IPS-18a (cell line): ENCODE measurements around the gene PXDN.
"Not testable (repeated sequence)": the region's sequence is repeated elsewhere in the genome, so short reads cannot be mapped to it uniquely, and the experiment has no call there.

Experiments used
- H3K27ac ChIP-seq: one replicate; pipeline ENCODE4 v1.5.1; 2013; ENCODE audit warnings: low read length
- H3K27me3 ChIP-seq: one replicate; pipeline ENCODE4 v1.6.1; 2013; ENCODE audit warnings: mild to moderate bottlenecking, low read length; ENCODE audit not compliant: control insufficient read depth, insufficient read depth
- H3K36me3 ChIP-seq: one replicate; pipeline ENCODE4 v1.6.1; 2013; ENCODE audit warnings: low read depth, low read length; ENCODE audit not compliant: control insufficient read depth
- H3K4me1 ChIP-seq: one replicate; pipeline ENCODE4 v1.6.1; 2013; ENCODE audit warnings: low read depth, low read length; ENCODE audit not compliant: control insufficient read depth
- H3K4me3 ChIP-seq: one replicate; pipeline ENCODE4 v1.5.1; 2013; ENCODE audit warnings: low read length
- H3K9ac ChIP-seq: one replicate; pipeline ENCODE4 v1.6.1; 2013; ENCODE audit warnings: mild to moderate bottlenecking, low read length, moderate library complexity
- H3K9me3 ChIP-seq: one replicate; pipeline ENCODE4 v1.6.1; 2013; ENCODE audit warnings: low read depth, low read length; ENCODE audit not compliant: control insufficient read depth

The PXDN gene

DNA sequence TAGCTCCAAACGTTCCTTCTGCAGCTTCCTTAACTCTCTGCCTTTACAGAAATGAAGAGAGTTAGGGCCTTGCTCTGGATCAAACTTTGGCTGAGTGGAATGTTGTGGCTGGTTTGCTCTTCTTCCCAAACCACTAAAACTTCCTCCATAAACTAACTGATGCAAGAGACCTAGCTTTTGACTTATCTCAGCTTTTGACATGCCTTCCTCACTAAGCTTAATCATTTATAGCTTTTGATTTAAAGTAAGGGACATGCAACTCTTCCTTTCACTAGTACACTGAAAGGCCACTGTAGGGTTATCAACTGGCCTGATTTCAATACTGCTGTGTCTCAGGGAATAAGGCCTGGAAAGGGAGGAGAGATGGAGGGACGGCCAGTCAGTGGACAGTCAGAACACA, 8.3 kb downstream of the PXDN start:
- H3K9me3 ChIP-seq = no peaks in the 10 kb centered on the region
- no peak overlapping the region for H3K9ac ChIP-seq
- no peak overlapping the region for H3K4me3 ChIP-seq
- H3K36me3 ChIP-seq = no peaks in the 10 kb centered on the region
- no peak overlapping the region for H3K27ac ChIP-seq
- H3K4me1 ChIP-seq = peaks cover 10% of the 10 kb centered on the region
- H3K27me3 ChIP-seq = no peaks in the 10 kb centered on the region

DNA sequence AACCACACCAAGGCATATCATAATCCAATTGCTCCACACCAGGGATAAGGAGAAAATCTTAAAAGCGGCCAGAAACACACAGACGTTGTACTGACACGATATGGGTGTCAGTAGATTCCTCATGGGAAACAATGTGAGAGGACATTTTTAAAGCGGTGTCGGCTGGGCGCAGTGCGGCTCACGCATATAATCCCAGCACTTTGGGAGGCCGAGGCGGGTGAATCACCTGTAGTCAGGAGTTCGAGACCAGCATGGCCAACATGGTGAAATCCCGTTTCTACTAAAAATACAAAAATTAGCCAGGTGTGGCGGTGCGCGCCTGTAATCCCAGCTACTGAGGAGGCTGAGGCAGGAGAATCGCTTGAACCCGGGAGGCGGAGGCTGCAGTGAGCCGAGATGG, 11.0 kb downstream of the PXDN start:
- not testable (repeated sequence) for H3K27me3 ChIP-seq, H3K36me3 ChIP-seq, H3K4me3 ChIP-seq, H3K27ac ChIP-seq, H3K9me3 ChIP-seq, H3K9ac ChIP-seq
- peaks cover 33% of the 10 kb centered on the region for H3K4me1 ChIP-seq

DNA sequence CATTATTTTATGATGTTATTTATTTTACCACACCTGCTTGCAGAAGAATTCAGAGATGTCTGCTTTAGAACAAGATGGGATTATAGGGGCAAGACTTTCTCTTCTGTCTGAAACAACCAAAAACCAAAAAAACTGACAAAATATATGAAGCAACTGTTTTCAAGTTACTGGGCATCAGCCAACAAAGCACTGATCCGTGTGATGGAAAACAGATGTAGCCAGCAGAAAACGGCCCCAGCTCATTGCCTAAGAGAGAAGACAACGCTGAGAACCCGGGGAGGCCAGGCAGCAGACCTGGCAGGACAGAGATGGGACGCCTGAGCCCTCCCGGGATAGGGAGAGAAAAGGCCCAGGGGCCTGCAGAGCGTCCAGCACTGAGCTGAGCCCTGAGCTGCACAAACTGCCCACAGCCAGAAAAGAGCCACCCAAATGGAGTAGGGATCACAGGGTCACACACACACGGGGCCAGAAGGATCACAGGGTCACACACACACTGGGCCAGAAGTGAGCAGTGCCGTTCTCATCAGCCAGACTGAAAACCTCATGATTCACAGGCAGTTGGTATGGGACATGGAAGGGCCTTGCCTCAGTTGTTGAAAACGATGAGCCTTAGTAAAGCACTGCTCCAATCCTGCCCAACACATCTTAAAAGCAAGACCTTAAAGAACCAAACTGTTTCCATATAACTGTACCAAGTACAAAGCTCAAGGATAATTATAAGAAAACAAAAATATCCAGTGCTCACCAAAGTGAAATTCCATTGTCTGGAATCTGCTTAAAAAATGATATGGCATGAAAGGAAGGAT, 12.1 kb downstream of the PXDN start:
- no peak overlapping the region for H3K9ac ChIP-seq
- peaks cover 33% of the 10 kb centered on the region for H3K4me1 ChIP-seq

DNA sequence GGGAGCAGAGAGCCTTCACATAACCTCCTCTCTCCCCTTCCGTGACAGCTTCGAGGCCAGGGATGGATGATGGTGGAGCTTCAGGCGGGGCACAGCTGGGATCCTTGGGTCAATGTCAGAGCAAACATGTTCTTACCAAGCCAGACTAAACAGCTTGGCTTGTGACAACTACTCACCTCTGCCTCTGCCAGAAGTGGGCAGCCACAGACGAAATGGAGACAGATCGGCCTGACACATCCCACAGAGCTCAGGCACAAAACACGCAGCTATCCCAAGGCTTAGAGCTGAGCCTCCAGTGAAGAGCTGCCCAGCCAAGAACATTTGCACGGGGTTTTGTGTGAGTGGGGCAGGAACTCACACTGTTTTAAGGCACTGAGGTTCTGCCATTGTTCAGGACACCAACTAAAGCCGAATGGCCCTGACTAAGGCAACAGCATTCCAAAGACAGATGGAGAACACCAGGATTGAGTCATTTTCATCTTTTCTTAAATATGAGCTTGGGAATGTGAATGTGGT, 12.8 kb downstream of the PXDN start:
- Histone ChIP-seq H3K27ac (no peak overlapping the region), H3K4me3 (no peak overlapping the region), H3K9me3 (no peaks in the 10 kb centered on the region), H3K27me3 (no peaks in the 10 kb centered on the region), H3K36me3 (no peaks in the 10 kb centered on the region), H3K4me1 (peaks cover 33% of the 10 kb centered on the region), H3K9ac (no peak overlapping the region)

More for the DNA sequence above, 12.1 kb downstream of the PXDN start:
- Histone ChIP-seq H3K27ac (no peak overlapping the region), H3K36me3 (no peaks in the 10 kb centered on the region), H3K4me3 (no peak overlapping the region), H3K9me3 (no peaks in the 10 kb centered on the region), H3K27me3 (no peaks in the 10 kb centered on the region)

DNA sequence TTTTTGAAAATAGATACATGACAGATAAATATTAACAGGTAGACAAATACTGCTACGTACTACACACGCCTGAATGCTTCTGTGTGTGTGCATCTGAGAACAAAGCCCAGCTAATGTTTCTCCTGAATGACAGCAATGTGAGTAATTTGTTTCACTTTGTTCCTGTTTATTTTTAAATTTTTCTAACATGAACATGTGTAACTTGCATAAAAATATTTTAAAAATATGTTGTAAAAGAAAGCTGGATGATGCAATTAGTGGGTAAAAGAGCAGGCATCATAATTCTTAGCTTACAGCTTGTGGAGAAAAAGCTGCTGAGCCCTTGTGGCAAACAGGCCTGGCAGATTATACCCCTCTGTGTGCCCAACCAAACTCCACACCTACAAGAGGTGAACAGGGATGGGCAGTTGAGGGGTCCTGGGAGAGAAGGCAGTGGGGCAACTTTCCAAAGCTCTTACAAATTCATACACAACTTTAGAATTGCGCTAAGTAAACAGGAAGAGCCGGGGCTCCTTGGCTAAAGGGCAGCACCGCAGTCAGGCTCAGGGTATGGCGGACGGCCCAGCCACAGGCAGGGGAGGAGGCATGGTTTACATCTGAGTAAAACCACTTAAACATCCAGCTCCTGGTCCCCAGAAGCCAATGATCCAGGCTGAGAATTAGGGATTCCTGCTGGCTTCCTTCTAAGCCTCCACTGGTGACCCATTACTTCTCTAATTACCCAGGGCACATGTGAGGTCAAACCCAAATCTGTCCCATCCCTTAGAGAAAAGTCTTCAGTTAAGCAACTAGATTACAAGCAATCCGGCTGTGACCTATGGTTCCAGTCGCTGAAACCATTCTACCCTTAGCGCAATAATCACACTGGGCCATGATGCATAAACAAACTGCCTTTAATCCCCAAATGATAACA, 14.0 kb downstream of the PXDN start:
- H3K9me3 ChIP-seq = no peaks in the 10 kb centered on the region
- H3K36me3 ChIP-seq = no peaks in the 10 kb centered on the region
- H3K27ac ChIP-seq = no peak overlapping the region
- no peaks in the 10 kb centered on the region for H3K27me3 ChIP-seq
- H3K4me1 ChIP-seq = peaks cover 33% of the 10 kb centered on the region
- no peak overlapping the region for H3K4me3 ChIP-seq
- no peak overlapping the region for H3K9ac ChIP-seq

DNA sequence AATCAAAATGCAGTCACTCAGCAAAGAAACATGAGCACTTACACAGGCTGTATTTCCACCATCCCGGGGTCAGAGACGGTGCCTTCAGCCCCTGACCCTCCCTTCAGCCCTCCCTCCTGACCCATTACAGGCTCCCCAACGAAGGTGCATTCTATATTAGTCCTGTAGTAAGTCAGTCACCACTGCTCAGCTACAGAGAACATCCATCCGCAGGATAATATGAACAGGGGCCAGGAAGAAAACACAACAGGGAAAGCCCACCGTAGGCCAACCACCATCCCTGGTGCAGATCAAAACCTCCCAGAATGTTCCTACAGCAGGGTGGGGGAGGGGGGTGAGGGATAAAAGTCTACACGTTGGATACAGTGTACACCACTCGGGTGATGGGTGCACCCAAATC, 15.1 kb downstream of the PXDN start:
- Histone ChIP-seq H3K27me3 (no peaks in the 10 kb centered on the region), H3K9me3 (no peaks in the 10 kb centered on the region), H3K36me3 (no peaks in the 10 kb centered on the region), H3K27ac (no peak overlapping the region), H3K9ac (no peak overlapping the region), H3K4me3 (no peak overlapping the region), H3K4me1 (peaks cover 33% of the 10 kb centered on the region)

DNA sequence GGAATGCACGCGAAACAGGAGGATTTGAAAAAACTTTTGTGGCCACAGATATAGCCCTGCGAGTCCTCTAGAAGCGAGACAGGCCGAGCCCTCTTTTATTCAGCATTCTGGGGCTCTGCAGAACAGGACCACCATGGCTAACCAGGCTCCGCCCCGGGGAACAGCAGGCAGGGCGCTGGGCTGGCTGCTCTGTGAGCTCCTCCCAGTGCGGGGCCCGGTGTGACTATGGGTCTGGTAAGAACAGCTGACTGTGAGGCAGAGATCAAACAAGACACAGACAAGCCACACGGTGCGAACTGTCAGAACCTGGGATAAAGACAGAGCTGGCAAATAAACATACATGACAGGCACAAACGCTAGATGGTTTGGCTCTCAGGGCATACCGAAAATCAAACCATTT, 15.5 kb downstream of the PXDN start:
- Histone ChIP-seq H3K4me1 (peaks cover 33% of the 10 kb centered on the region), H3K9me3 (no peaks in the 10 kb centered on the region), H3K9ac (no peak overlapping the region), H3K27me3 (no peaks in the 10 kb centered on the region), H3K36me3 (no peaks in the 10 kb centered on the region), H3K27ac (no peak overlapping the region), H3K4me3 (no peak overlapping the region)

DNA sequence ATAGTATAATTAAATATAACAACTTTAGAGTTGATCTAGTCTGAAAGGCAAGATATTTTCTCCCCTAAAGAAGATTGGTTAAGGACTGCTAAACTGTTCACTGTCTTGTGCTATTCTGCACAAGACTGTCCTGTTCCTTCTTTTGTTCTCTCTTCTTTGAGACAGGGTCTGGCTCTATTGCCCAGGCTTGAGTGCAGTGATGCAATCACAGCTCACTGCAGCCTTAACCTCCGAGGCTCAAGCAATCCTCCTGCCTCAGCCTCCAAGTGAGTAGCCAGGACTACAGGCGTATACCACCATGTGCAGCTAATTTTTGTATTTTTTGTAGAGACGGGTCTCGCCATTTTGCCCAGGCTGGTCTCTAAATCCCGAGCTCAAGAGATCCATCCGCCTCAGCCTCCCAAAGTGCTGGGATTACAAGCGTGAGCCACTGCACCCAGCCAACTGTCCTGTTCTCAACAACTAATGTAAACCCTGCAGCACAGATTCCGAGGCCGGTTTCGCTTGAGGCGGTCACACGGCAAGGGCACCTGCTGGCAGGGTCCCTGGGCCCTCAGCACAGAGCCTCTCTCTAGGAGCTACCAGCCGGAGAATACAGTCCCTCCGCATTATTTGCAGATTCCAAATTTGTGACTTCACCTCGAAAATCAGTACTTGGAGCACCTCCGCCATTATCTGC, 16.4 kb downstream of the PXDN start:
- Histone ChIP-seq H3K27me3 (no peaks in the 10 kb centered on the region), H3K9me3 (no peaks in the 10 kb centered on the region), H3K4me3 (no peak overlapping the region), H3K36me3 (no peaks in the 10 kb centered on the region), H3K4me1 (peaks cover 33% of the 10 kb centered on the region), H3K9ac (no peak overlapping the region), H3K27ac (no peak overlapping the region)

DNA sequence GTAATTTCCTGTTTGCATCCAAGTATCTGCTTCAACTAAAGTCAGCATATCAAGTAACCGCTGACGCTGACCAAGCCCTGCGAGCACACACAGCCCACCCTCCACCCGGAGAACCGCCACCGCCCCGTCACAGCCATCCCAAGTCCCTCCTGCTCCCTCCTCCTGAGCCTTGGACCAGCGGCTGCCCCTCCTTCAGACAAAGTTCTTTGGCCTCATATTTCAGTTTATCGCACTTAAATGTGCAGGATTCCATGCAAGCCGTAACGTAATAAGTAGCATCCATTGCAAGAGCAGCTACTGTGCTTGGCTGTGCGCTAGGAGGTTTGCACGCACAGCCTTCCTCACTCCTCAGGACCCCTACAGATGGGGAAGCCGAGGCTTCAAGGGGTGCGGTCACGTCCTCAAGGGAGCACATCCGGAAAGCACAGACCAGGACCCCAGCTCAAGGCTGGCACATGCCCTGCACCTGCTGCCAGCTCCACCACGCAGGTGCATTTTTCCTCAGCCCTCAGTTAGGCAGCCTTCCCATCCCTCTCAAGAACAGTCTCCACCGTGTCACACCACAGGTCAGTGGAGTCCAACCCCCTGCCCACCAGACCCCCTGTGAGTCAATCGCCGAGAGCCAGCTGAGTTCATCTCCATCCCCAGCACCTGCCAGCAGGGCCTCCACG, 17.1 kb downstream of the PXDN start:
- peaks cover 33% of the 10 kb centered on the region for H3K4me1 ChIP-seq
- no peak overlapping the region for H3K27ac ChIP-seq
- H3K9ac ChIP-seq = no peak overlapping the region
- no peaks in the 10 kb centered on the region for H3K27me3 ChIP-seq
- H3K36me3 ChIP-seq = no peaks in the 10 kb centered on the region
- H3K9me3 ChIP-seq = no peaks in the 10 kb centered on the region
- no peak overlapping the region for H3K4me3 ChIP-seq

DNA sequence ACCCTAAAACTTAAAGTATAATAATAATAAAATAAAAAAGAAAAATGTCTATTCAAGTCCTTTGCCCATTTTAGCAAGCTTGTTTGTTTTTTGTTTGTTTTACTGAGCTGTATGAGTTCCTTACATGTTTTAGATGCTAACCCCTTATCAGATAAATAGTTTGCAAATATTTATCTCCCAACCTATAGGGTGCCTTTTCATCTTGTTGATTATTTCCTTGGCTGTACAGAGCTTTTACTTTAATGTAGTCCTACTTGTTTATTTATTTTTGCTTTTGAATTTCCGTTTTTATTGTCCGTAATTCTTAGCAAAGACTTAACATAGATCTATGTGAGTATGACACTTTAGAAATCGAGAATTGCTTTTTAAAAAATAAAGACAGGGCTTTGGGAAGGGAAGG, 17.8 kb downstream of the PXDN start:
- H3K27ac ChIP-seq = no peak overlapping the region
- H3K9me3 ChIP-seq = no peaks in the 10 kb centered on the region
- H3K36me3 ChIP-seq = no peaks in the 10 kb centered on the region
- H3K4me3 ChIP-seq = no peak overlapping the region
- no peak overlapping the region for H3K9ac ChIP-seq
- no peaks in the 10 kb centered on the region for H3K27me3 ChIP-seq
- peaks cover 30% of the 10 kb centered on the region for H3K4me1 ChIP-seq

DNA sequence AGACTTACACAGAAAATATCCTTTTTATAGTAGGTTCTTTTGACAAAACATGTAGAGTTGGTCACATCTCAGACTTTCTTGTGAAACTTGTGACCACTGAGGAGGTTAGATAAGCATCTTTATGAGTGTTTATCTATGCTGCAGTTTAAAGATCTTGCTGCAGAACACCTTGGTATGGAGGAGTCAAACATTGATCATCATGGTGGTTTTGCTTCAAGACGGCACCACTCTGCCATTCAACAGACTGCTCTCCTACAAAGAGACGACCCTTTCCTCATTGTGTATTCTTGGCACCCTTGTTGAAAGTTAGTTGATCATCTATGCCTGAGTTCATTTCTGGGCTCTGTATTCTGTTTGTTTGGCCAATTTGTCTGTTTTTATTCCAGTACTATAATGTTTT, 20.0 kb downstream of the PXDN start:
- not testable (repeated sequence) for H3K9ac ChIP-seq

More for the DNA sequence above, 20.0 kb downstream of the PXDN start:
- not testable (repeated sequence) for H3K9me3 ChIP-seq, H3K36me3 ChIP-seq, H3K4me1 ChIP-seq, H3K27ac ChIP-seq, H3K4me3 ChIP-seq, H3K27me3 ChIP-seq
